NB4 (cell line): ENCODE data around the gene SCAI.

Experiments
- CTCF ChIP-seq: IDR thresholded peaks from one replicate; pipeline ENCODE4 v1.5.1; 2012; ENCODE audit warnings: low read depth, low read length
- POLR2A ChIP-seq: IDR thresholded peaks from 2 replicates; pipeline ENCODE4 v1.6.1; 2011; ENCODE audit warnings: mild to moderate bottlenecking; ENCODE audit not compliant: insufficient read length; ENCODE audit errors: extremely low read depth

DNA sequence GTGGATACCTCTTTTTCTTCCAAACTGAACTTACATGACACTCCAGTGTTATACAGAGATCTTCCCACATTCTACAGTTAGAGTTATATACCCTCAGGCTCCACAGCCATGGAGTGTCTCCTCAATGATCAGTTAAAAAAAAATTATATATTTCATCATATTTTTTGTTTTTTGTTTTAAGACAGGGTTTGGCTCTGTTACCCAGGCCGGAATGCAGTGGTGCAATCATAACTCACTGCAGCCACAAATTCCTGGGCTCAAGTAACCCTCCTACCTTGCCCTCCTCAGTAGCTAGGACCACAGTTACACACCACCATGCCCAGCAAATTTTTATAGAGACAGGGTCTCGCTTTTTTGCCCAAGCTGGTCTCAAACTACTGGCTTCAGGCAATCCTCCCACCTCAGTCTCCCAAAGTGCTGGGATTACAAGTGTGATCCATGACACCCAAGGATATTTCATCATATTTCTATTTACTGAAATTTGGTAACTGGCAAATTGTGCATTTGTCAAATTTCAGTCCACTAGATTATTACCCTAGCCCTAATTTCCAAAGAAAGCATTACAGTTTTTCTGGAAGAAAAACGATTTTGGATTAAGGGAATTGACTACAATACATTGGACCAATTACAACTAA is 18.1 kb upstream of the SCAI start:
- TF ChIP-seq POLR2A (no peak), CTCF (no peak)
